ENCODE data around the gene ATP6V1G3.

The ATP6V1G3 gene

DNA sequence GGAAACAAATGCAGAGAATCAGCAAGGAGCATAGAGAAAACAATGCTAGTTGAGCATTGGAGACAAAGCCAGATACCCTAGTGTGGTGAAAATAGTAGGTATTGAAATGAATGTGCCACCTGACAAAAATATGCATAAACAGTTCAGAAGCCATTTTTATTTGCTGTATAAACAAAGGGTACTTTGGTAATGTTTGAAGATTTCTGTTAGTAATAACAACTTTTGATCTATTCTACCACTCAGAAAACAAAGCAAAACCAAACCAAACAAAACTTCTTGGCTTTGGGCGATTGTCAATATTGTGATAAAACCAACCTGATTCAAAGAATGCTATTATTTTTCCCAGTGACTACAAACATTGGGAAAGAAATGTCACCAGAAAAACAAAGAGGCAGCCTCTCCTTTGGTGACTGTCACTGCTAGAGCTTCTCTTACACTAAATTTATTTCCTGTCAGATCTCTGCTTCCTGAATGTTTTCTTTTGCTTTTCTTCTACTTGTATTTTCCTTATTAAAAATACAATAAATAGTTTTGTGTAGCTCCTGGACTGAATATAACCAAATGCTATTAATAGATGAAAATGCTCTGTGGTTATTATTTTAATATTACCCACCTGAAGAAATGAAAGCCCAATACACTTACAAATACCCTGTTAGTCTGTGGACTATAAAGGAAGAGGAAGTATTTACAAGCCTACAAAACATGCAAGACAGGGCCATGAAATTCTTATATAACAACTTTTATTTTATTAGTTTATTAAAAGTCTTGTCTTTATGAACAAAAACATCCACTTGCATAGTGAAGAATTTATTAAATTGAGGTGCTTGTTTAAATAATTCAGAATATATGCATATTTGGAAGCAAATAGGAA lies 5.7 kb downstream of the ATP6V1G3 start:
- TF ChIP-seq ZNF600 (tag by site-specific recombination; IDR thresholded peaks at IDR 0.05), result no peak
- TF ChIP-seq, protein P1, sequence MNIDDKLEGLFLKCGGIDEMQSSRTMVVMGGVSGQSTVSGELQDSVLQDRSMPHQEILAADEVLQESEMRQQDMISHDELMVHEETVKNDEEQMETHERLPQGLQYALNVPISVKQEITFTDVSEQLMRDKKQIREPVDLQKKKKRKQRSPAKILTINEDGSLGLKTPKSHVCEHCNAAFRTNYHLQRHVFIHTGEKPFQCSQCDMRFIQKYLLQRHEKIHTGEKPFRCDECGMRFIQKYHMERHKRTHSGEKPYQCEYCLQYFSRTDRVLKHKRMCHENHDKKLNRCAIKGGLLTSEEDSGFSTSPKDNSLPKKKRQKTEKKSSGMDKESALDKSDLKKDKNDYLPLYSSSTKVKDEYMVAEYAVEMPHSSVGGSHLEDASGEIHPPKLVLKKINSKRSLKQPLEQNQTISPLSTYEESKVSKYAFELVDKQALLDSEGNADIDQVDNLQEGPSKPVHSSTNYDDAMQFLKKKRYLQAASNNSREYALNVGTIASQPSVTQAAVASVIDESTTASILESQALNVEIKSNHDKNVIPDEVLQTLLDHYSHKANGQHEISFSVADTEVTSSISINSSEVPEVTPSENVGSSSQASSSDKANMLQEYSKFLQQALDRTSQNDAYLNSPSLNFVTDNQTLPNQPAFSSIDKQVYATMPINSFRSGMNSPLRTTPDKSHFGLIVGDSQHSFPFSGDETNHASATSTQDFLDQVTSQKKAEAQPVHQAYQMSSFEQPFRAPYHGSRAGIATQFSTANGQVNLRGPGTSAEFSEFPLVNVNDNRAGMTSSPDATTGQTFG (tag by site-specific recombination; IDR thresholded peaks at IDR 0.05; ENCODE audit: borderline replicate concordance), result no peak
- no peak for TF ChIP-seq ZBTB17 (tag by site-specific recombination; IDR thresholded peaks at IDR 0.05)
- TF ChIP-seq HOXD13 (CRISPR knock-in tag; IDR thresholded peaks at IDR 0.05; ENCODE audit: borderline replicate concordance), result no peak
- Histone ChIP-seq H3K4me1 (ENCODE audit: control insufficient read depth, insufficient read depth, low read length) (no peaks in the 10 kb centered on the region), H3K4me3 (ENCODE audit: low read depth, low read length) (no peak overlapping the region), H3K27ac (ENCODE audit: extremely low read depth, low read depth, low read length) (no peak overlapping the region), H3K36me3 (ENCODE audit: control insufficient read depth in 2 of 2, insufficient read depth in 1 of 2, low read length in 2 of 2) (no peaks in the 10 kb centered on the region), H3K9me3 (ENCODE audit: control insufficient read depth, insufficient read depth, low read depth, low read length) (no peaks in the 10 kb centered on the region)
- CTCF ChIA-PET, result no interaction called here
- POLR2A ChIA-PET, result no interaction called here

DNA sequence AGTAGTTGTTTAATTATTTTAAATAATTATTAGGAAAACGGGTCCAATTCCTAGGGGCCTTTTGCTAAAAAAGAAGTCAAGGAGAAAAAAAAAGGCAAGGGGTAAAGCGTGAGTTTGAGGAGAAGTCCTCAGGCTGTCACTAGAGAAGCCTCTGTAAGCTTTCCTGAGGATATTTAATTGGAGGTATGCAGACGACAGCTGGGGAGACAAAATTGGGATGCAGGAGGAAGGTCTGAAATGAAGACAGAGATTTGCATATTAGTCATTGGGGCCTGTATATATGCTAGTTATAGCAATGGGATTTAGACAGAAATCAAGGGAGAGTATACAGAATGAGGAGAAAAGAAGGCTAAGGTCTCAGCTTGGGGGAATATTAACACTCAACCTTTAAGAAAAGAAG lies 8.6 kb downstream of the ATP6V1G3 start:
- Histone ChIP-seq H3K36me3 (ENCODE audit: control insufficient read depth in 2 of 2, insufficient read depth in 1 of 2, low read length in 2 of 2) (no peaks in the 10 kb centered on the region), H3K4me3 (ENCODE audit: low read depth, low read length) (no peak overlapping the region), H3K9me3 (ENCODE audit: control insufficient read depth, insufficient read depth, low read depth, low read length) (no peaks in the 10 kb centered on the region), H3K4me1 (ENCODE audit: control insufficient read depth, insufficient read depth, low read length) (0 out of 2 replicates have a peak, but pooled peaks cover 3% of the 10 kb centered on the region), H3K27ac (ENCODE audit: extremely low read depth, low read depth, low read length) (no peak overlapping the region)
- POLR2A ChIA-PET, result no interaction called here
- CTCF ChIA-PET, result no interaction called here
- TF ChIP-seq SCRT1 (tag by site-specific recombination; IDR thresholded peaks at IDR 0.05; ENCODE audit: borderline replicate concordance) (no peak), ZFP69B (tag by site-specific recombination; IDR thresholded peaks at IDR 0.05) (no peak), OSR2 (tag by site-specific recombination; IDR thresholded peaks at IDR 0.05) (no peak), ZNF169 (tag by site-specific recombination; IDR thresholded peaks at IDR 0.05) (no peak), ZNF558 (tag by site-specific recombination; IDR thresholded peaks at IDR 0.05) (no peak), ZNF837 (tag by site-specific recombination; IDR thresholded peaks at IDR 0.05) (no peak), SP2 (tag by site-specific recombination; IDR thresholded peaks at IDR 0.05) (no peak), ZNF623 (tag by site-specific recombination; IDR thresholded peaks at IDR 0.05) (no peak), ZNF626 (tag by site-specific recombination; IDR thresholded peaks at IDR 0.05) (no peak), ZNF768 (tag by site-specific recombination; IDR thresholded peaks at IDR 0.05) (no peak), ZNF140 (tag by site-specific recombination; IDR thresholded peaks at IDR 0.05) (no peak), KLF9 (tag by site-specific recombination; IDR thresholded peaks at IDR 0.05; ENCODE audit: low read depth) (no peak), ZNF146 (tag by site-specific recombination; IDR thresholded peaks at IDR 0.05) (no peak), ZNF239 (tag by site-specific recombination; IDR thresholded peaks at IDR 0.05) (no peak)
- TF ChIP-seq, protein P2, sequence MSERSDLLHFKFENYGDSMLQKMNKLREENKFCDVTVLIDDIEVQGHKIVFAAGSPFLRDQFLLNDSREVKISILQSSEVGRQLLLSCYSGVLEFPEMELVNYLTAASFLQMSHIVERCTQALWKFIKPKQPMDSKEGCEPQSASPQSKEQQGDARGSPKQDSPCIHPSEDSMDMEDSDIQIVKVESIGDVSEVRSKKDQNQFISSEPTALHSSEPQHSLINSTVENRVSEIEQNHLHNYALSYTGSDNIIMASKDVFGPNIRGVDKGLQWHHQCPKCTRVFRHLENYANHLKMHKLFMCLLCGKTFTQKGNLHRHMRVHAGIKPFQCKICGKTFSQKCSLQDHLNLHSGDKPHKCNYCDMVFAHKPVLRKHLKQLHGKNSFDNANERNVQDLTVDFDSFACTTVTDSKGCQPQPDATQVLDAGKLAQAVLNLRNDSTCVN (tag by site-specific recombination; optimal IDR thresholded peaks at IDR 0.05), result no peak
- TF ChIP-seq, protein P3, sequence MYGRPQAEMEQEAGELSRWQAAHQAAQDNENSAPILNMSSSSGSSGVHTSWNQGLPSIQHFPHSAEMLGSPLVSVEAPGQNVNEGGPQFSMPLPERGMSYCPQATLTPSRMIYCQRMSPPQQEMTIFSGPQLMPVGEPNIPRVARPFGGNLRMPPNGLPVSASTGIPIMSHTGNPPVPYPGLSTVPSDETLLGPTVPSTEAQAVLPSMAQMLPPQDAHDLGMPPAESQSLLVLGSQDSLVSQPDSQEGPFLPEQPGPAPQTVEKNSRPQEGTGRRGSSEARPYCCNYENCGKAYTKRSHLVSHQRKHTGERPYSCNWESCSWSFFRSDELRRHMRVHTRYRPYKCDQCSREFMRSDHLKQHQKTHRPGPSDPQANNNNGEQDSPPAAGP (tag by site-specific recombination; IDR thresholded peaks at IDR 0.05), result no peak
- TF ChIP-seq, protein P4, sequence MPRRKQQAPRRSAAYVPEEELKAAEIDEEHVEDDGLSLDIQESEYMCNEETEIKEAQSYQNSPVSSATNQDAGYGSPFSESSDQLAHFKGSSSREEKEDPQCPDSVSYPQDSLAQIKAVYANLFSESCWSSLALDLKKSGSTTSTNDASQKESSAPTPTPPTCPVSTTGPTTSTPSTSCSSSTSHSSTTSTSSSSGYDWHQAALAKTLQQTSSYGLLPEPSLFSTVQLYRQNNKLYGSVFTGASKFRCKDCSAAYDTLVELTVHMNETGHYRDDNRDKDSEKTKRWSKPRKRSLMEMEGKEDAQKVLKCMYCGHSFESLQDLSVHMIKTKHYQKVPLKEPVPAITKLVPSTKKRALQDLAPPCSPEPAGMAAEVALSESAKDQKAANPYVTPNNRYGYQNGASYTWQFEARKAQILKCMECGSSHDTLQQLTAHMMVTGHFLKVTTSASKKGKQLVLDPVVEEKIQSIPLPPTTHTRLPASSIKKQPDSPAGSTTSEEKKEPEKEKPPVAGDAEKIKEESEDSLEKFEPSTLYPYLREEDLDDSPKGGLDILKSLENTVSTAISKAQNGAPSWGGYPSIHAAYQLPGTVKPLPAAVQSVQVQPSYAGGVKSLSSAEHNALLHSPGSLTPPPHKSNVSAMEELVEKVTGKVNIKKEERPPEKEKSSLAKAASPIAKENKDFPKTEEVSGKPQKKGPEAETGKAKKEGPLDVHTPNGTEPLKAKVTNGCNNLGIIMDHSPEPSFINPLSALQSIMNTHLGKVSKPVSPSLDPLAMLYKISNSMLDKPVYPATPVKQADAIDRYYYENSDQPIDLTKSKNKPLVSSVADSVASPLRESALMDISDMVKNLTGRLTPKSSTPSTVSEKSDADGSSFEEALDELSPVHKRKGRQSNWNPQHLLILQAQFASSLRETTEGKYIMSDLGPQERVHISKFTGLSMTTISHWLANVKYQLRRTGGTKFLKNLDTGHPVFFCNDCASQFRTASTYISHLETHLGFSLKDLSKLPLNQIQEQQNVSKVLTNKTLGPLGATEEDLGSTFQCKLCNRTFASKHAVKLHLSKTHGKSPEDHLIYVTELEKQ (tag by site-specific recombination; IDR thresholded peaks at IDR 0.05; ENCODE audit: borderline replicate concordance), result no peak
- TF ChIP-seq, protein P5, sequence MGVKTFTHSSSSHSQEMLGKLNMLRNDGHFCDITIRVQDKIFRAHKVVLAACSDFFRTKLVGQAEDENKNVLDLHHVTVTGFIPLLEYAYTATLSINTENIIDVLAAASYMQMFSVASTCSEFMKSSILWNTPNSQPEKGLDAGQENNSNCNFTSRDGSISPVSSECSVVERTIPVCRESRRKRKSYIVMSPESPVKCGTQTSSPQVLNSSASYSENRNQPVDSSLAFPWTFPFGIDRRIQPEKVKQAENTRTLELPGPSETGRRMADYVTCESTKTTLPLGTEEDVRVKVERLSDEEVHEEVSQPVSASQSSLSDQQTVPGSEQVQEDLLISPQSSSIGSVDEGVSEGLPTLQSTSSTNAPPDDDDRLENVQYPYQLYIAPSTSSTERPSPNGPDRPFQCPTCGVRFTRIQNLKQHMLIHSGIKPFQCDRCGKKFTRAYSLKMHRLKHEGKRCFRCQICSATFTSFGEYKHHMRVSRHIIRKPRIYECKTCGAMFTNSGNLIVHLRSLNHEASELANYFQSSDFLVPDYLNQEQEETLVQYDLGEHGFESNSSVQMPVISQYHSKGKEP (tag by site-specific recombination; IDR thresholded peaks at IDR 0.05), result no peak

Data from HEK293 (cell line).